ENCODE measurements around the gene ETV6.

The ETV6 gene

DNA sequence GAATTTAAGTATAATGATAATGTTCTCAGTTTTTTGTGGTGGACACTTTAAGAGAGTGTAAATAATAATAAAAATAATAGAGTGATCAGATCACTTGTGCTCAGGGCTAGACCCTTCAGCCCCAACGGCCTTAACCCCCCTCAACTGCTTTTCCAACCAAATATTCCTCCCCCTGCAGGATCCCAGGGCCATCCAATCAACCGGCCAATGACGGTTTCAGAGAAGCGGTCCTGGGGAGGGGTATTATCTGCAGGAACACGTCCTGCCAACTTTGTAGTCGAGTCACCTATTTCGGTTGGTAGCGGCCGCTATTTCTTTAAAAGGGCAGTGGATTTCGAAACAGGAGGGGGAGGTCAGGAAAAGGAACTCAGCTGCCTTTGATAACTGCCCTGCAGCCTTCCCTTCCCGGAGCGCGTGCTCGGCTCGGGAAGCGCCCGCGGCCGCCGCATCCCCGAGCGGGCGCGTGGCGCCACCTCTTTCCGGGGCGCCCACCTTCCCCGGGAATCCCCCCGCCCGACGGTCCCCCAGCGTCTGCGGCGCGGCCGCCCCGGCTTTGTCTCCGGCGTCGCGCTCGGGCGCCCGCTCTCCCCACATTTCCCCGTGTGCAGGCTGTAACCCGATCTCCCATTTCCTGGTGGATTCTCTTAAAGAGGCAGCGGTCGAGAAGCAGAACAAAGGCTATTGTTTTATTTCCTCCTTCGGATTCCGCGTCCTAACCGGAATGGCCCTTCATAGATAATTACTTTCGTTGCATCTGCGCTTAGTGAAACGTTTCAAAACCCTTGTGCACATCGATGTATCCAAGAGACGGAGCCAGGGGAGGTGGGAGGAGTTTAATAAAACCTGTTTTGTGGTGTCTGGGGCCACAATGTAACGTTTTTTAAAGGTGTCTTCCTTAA lies 711 bp upstream of the ETV6 start:
- peak in 3 of 4 experiments; percentile 25 to 40 (median 32) for DNase-seq

- no peak for DNase-seq
Observed at GRCh38 chr12:11650286-11651281, 1.1 kb downstream of the ETV6 start.

DNA sequence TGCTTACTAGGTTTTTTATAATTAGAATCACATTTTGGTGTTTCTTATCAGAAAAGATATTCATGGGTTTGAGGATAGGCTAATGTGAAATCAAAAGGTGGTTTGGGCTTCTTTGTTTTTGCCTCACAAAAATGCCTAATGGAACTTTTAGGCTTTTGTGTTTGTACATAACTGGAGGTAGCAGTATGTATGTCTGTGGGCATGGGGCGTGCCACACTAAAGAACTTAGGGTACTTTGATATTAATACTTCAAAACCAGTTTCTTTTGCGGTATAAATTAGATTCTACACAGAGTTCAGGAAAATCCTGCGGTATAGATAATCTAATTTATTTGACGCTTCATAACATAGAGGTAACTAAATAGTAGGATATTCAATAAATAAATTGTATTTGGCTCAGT lies 1.9 kb downstream of the ETV6 start:
- no peak for DNase-seq

GRCh38 chr12:11651785-11652184 lies 2.3 kb downstream of the ETV6 start:
- DNase-seq, result no peak

DNA sequence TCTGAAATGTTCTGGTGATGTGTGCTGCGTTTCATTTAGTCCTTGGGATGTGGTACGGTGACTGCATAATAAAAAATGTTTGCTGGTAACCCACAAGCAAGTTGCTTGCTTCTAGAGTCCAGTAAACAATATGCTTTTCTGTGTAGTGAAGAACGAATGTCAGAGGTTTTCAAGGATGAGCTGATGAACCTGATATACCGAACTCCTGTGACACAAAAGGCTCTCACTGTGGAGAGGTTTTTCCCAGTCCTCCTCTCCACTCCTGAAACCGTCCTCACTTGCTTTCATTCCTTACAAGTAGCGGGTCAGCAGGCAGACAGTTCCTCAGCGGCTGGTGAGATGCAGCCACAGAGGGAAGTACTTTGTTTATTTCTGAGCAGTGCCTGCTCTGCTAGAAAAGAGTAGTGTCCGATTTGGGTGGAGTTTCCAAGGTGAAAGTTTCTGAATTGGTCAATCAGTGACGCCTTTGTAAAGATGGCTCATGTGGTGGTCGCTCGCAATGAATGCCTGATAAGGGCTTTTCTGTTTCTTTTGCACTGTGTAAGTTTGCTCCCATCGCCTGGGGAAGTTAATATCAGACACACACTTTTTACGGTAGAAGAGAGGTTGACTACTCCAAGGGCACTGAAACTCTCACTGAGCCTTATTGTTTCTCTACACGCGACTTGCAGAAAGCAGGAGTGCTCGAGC lies 3.0 kb downstream of the ETV6 start:
- no peak for DNase-seq

- no peak for DNase-seq
Observed at GRCh38 chr12:11653215-11653753, 3.8 kb downstream of the ETV6 start.

GRCh38 chr12:11654338-11654737 lies 4.9 kb downstream of the ETV6 start:
- no peak for DNase-seq

- DNase-seq, result no peak
Observed at GRCh38 chr12:11654802-11655201, 5.3 kb downstream of the ETV6 start.

DNA sequence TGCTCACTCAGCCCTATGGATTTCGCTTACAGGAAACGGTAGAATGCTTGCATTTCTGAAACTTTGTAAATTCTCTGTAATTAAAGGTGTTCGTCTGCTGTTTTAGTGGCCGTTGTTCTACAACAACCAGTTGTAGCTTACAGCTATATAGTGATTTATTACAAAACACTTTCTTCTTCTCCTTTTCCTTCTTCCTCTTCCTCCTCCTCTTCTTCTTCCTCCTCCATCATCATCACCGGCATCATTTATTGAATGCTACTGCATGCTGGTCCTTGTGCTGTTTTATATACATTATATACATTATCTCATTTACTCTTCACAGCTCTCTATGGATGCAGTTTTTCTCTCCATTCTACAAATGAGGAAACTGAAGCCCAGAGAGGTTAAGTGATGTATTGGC lies 6.4 kb downstream of the ETV6 start:
- no peak for DNase-seq

- DNase-seq, result no peak
Observed at GRCh38 chr12:11656550-11656949, 7.1 kb downstream of the ETV6 start.

- DNase-seq, result no peak
Observed at GRCh38 chr12:11657511-11657910, 8.0 kb downstream of the ETV6 start.

DNA sequence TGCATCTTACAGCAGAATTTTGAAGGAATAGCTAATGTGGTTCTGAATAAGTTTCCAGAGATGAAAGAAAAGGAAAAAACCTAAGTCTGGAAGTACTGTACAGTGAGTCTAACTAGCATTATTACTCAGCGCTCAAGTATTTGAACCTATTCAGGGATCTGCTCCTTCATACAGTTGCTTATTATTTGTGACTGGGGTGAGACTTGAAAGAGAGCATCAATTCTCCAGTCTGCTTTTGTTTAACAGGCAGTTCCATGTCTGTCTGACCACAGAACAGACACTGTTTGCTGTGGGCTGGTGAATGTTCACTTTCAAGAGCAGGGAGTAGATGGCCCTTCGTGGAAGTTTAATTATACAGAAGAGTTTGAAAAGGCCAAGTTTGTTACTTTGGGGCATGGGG lies 9.3 kb downstream of the ETV6 start:
- no peak for DNase-seq

DNA sequence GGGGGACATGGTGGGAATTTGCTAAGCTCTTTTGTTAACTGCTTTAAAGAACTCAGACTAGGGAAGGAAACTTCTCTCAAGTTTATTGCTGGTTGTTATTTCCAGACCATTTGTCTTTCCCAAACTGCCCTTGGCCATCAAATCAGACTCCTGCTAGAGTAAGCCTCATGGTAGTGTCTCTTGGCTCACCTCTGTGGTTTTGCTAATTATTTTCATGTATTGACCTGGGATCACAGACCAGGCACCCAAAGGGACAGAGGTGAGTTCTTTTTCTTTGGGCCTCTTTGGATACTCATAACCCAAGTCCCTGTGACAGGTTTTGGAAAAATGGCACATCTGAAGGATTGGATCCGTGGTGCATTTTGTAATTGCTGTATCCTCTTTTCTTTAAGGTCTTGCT lies 11.2 kb downstream of the ETV6 start:
- no peak for DNase-seq

DNA sequence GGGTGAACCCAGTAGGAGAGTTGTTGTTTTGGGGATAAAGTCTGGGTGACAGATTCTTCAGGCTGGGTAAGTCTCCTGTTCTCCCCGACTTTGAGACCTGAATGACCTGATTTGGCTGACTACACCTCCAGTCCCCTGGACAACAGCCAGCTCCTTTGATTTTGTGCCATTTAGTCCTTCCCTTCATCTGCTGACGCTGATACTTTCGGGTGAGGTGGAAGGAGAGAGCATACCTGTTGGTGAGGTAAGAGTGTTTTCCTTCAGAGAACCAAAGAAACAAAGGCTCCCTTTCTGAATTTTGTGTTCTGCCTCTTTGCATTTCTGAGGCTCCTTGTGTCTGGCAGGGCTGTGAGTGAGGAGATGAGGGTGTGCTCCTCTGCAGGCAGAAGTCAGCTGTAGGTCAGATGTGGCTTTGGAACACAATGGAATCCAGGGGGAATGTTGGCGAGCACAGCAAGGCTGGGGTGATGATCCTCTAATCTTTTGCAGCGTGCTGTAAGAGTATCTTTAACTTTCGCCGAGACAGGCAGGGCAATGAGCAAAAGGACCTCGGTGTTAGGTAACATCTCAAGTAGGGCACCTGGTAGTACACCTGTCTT lies 12.1 kb downstream of the ETV6 start:
- DNase-seq, result no peak

DNA sequence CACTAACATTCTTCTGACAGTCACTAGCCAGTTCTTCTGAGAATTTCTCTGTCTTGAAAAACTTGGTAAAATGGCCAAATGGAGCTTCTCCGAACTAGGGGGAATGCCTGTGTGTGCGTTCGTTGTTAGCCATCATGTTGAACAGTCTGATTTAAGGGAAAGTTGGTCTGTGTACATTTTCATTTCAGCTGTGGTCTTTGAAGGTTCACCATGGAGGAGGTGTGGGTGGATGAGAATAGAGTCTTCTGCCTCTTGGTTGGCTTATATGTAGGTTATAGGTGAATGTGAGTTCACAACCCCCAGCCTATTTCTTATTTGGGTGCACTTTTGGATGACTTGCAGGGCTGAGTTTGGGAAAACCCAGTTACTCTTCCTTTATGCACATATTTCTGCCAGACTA lies 12.9 kb downstream of the ETV6 start:
- no peak for DNase-seq

DNA sequence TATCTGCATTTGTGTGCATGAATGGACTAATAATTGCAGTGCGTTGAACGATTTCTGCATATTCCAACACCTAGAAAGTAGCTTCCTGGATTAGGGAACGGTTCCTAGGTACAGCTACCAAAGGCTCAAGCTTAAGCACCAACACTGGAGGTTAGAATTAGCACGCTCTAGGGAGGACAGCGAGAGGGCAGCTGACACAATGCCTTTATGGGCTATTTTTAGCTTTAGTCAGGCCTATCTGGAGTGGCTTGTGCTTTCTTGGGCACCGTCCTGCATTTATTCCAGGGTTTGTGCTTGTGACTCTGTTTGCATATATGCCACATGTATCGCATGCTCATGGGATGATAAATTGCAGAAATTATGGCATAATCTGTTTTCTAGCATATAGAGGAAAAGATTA lies 13.7 kb downstream of the ETV6 start:
- DNase-seq, result no peak

DNA sequence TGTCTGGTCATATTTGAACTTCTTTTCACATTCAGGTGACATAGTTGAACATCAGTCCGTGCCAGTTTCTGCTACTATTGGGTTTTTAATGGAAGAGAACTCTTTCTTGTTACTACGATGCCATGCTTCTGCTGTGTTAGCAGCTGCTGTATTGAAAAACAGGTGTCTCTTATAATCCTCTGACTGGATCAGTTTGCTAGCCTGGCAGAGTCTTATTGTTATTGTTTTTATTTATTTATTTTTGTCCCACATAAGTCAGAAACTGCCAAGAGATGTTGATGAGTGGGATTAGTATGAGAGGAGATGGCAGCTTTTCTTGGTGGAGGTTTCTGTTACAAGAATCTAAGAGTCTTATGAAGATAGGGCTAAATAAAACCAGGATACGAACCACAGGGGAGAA lies 14.6 kb downstream of the ETV6 start:
- DNase-seq, result no peak

DNA sequence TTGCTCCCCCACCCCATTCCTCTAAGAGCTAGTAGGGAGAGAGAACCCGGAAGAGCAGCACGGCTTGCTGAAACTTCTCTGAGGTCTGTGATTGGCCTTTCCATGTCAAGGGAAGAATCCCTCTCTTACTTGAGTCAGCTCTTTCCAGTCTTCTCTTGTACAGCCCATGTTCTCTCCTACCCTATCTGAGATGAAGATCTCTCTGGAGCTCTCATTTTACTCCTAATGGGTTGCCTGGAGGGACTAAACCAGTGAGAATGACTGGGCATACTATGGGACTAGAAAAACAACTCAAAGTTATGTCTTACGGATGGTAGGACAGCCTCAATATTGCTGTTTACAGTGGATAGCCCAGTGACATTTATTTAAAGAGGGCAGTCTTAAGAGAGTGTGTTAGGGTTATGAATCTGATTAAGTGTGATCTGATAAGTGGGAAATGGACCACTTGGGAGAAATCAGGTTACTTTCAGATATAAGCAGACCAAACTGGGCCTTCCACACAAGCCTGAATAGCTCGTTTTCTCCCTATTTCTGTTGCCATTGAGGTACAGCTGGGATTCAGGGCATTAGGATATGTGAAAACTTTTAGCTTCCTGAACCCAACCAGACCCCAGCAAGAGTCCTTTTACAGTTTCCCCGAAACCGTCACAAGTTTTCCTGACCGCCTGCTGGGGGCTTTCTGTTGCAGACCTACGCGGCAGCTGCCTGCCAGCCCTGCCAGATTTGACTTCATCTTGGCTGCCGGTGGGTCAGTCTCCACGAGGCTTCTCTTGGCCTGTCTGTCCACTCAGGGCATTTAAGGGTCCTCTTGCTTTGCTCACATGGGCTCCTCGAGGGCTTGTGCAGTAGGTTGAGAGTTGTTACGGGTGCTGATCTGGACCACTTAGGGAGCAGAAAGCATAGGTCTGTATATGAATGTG lies 16.9 kb downstream of the ETV6 start:
- no peak for DNase-seq

GRCh38 chr12:11667171-11667570 lies 17.7 kb downstream of the ETV6 start:
- DNase-seq, result no peak

DNA sequence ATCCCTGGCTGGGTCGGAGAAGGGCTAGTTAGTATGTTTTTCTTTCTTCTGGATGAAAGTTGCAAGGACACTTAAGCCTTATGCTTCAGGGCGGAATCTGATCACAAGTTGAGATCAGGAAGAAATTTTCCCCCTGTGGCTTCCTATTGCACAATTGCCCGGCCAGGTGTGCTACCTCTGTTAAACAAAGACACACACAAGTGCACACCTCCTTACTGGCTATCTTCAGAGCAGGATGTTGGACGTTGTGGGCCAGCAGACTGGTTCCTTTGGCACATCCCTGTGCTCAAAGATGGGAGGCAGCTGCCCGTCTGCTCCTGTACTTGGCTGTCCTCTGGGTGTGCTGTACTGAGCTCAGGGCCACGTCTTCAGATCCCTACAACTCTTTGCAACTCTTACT lies 19.1 kb downstream of the ETV6 start:
- DNase-seq, result no peak

DNA sequence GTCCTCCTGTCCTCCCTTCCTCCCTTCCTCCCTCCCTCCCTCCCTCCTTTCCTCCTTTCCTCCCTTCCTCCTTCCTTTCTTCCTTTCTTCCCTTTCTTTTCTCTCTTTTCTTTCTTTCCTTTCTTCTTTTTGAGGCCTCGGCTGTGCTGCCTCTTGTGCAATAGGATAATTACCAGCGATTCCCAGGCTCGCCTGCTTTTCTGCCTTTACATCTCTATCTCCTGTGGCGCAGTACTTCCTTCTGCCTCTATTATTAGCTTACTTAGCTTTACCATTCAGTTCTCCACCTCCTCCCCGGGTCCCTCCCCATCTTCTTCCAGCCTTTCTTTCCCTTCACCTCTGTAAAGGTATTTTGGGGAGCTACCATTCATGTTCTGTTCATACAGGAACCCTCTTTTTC lies 19.9 kb downstream of the ETV6 start:
- no peak for DNase-seq
